BLaER1 (cell line): ENCODE data around the gene DNPH1.

Source experiments
- H3K27ac ChIP-seq: shearing (Covaris generic); formaldehyde crosslinking; 2 replicates; pipeline ENCODE4 v1.8.1; 2022
- H3K27me3 ChIP-seq: shearing (Covaris generic); formaldehyde crosslinking; 2 replicates; pipeline ENCODE4 v1.8.1; 2022
- H3K36me3 ChIP-seq: shearing (Covaris generic); formaldehyde crosslinking; 2 replicates; pipeline ENCODE4 v1.8.1; 2022
- H3K4me1 ChIP-seq: shearing (Covaris generic); formaldehyde crosslinking; 2 replicates; pipeline ENCODE4 v1.8.1; 2022
- H3K4me2 ChIP-seq: shearing (Covaris generic); formaldehyde crosslinking; 2 replicates; pipeline ENCODE4 v1.8.1; 2022
- H3K4me3 ChIP-seq: shearing (Covaris generic); formaldehyde crosslinking; 2 replicates; pipeline ENCODE4 v1.8.1; 2022
- H3K9ac ChIP-seq: shearing (Covaris generic); formaldehyde crosslinking; 2 replicates; pipeline ENCODE4 v1.8.1; 2022
- H3K9me3 ChIP-seq: shearing (Covaris generic); formaldehyde crosslinking; 2 replicates; pipeline ENCODE4 v1.8.1; 2022
- H4K20me1 ChIP-seq: shearing (Covaris generic); formaldehyde crosslinking; 2 replicates; pipeline ENCODE4 v1.8.1; 2022
- Cebpa-rat ChIP-seq: shearing (Covaris generic); IDR thresholded peaks from 2 replicates; pipeline ENCODE4 v1.8.1; 2022

Gene DNPH1

GRCh38 chr6:43264599-43265145, 35.4 kb upstream of the DNPH1 start:
- TF ChIP-seq Cebpa-rat, result no peak
- Histone ChIP-seq H4K20me1 (no peaks in the 10 kb centered on the region; the same call in 1 of the 2 replicates), H3K27me3 (peaks cover 17% of the 10 kb centered on the region)

GRCh38 chr6:43263314-43264178, 34.3 kb upstream of the DNPH1 start:
- Histone ChIP-seq H3K9ac (no peak overlapping the region), H3K27me3 (peaks cover 6% of the 10 kb centered on the region), H4K20me1 (no peaks in the 10 kb centered on the region), H3K4me1 (no peaks in the 10 kb centered on the region), H3K36me3 (no peaks in the 10 kb centered on the region), H3K4me2 (no peak overlapping the region), H3K4me3 (no peak overlapping the region), H3K9me3 (no peaks in the 10 kb centered on the region), H3K27ac (no peak overlapping the region)
- no peak for TF ChIP-seq Cebpa-rat

More at GRCh38 chr6:43264599-43265145, 35.4 kb upstream of the DNPH1 start:
- no peak overlapping the region for H3K9ac ChIP-seq
- no peaks in the 10 kb centered on the region for H3K36me3 ChIP-seq
- H3K9me3 ChIP-seq, result no peaks in the 10 kb centered on the region
- no peak overlapping the region for H3K4me2 ChIP-seq
- no peak overlapping the region for H3K27ac ChIP-seq
- H3K4me3 ChIP-seq, result no peak overlapping the region
- peaks cover 7% of the 10 kb centered on the region for H3K4me1 ChIP-seq

- no peak overlapping the region for H3K9ac ChIP-seq
- no peak overlapping the region for H3K27ac ChIP-seq
- H3K36me3 ChIP-seq, result no peaks in the 10 kb centered on the region
- H3K27me3 ChIP-seq, result no peaks in the 10 kb centered on the region; the same call in 1 of the 2 replicates
- H3K4me2 ChIP-seq, result no peak overlapping the region
- no peaks in the 10 kb centered on the region for H3K4me1 ChIP-seq
- no peak overlapping the region for H3K4me3 ChIP-seq
- no peaks in the 10 kb centered on the region for H3K9me3 ChIP-seq
- no peak for TF ChIP-seq Cebpa-rat
- no peaks in the 10 kb centered on the region for H4K20me1 ChIP-seq
These were observed 33.6 kb upstream of the DNPH1 start for GRCh38 chr6:43262780-43263313.

- Histone ChIP-seq H3K27ac (no peak overlapping the region), H3K4me3 (no peak overlapping the region), H3K27me3 (no peaks in the 10 kb centered on the region), H3K9me3 (no peaks in the 10 kb centered on the region), H3K4me2 (no peak overlapping the region), H3K9ac (no peak overlapping the region), H3K36me3 (no peaks in the 10 kb centered on the region), H4K20me1 (no peaks in the 10 kb centered on the region), H3K4me1 (no peaks in the 10 kb centered on the region)
- no peak for TF ChIP-seq Cebpa-rat
These were observed 32.9 kb upstream of the DNPH1 start for GRCh38 chr6:43262000-43262779.

GRCh38 chr6:43261198-43261597, 31.9 kb upstream of the DNPH1 start:
- no peak for TF ChIP-seq Cebpa-rat
- no peaks in the 10 kb centered on the region for H4K20me1 ChIP-seq
- H3K4me2 ChIP-seq, result no peak overlapping the region
- no peak overlapping the region for H3K9ac ChIP-seq
- no peak overlapping the region for H3K27ac ChIP-seq
- H3K9me3 ChIP-seq, result no peaks in the 10 kb centered on the region
- H3K36me3 ChIP-seq, result no peaks in the 10 kb centered on the region
- H3K4me1 ChIP-seq, result no peaks in the 10 kb centered on the region
- no peaks in the 10 kb centered on the region for H3K27me3 ChIP-seq
- H3K4me3 ChIP-seq, result no peak overlapping the region

- Histone ChIP-seq H3K27me3 (no peaks in the 10 kb centered on the region), H4K20me1 (no peaks in the 10 kb centered on the region), H3K4me3 (no peak overlapping the region), H3K4me1 (no peaks in the 10 kb centered on the region), H3K36me3 (no peaks in the 10 kb centered on the region), H3K4me2 (no peak overlapping the region), H3K9me3 (no peaks in the 10 kb centered on the region), H3K27ac (no peak overlapping the region), H3K9ac (no peak overlapping the region)
- no peak for TF ChIP-seq Cebpa-rat
These were observed 31.5 kb upstream of the DNPH1 start for GRCh38 chr6:43260791-43261190.

GRCh38 chr6:43258807-43259686, 29.8 kb upstream of the DNPH1 start:
- H3K9me3 ChIP-seq, result no peaks in the 10 kb centered on the region
- H3K9ac ChIP-seq, result no peak overlapping the region
- no peaks in the 10 kb centered on the region for H3K4me1 ChIP-seq
- no peak overlapping the region for H3K27ac ChIP-seq
- no peak overlapping the region for H3K4me3 ChIP-seq
- no peaks in the 10 kb centered on the region for H3K36me3 ChIP-seq
- H4K20me1 ChIP-seq, result no peaks in the 10 kb centered on the region
- no peak overlapping the region for H3K4me2 ChIP-seq
- TF ChIP-seq Cebpa-rat, result no peak
- no peaks in the 10 kb centered on the region for H3K27me3 ChIP-seq

GRCh38 chr6:43258180-43258579, 28.9 kb upstream of the DNPH1 start:
- Histone ChIP-seq H3K27ac (no peak overlapping the region), H3K9ac (no peak overlapping the region), H3K36me3 (no peaks in the 10 kb centered on the region), H3K9me3 (no peaks in the 10 kb centered on the region), H3K4me2 (no peak overlapping the region), H3K4me1 (no peaks in the 10 kb centered on the region), H3K4me3 (no peak overlapping the region), H4K20me1 (no peaks in the 10 kb centered on the region), H3K27me3 (peaks cover 7% of the 10 kb centered on the region)
- no peak for TF ChIP-seq Cebpa-rat
